LHCN-M2 (cell line): Measurements from ENCODE around the gene LDHAL6B. TPM values are rescaled to one million over a fixed set of nuclear protein-coding genes. Genes with fewer than 3 reads are reported as not detected.
A peak's percentile ranks its signal among the peaks of the same experiment; 100 is the strongest.

Experiments used
- DNase-seq: peaks from one replicate; pipeline ENCODE4 v3.0.0-alpha.2; 2012; ENCODE audit warnings: low read depth
- total RNA-seq: library from RNA; depleted of rRNA; stranded (reverse); fragments of >200 nt; gene quantifications from 2 replicates; pipeline ENCODE4 v1.2.3, GENCODE V29; 2014

The LDHAL6B gene
- total RNA-seq, 1 experiment from 2014 or later, result not detected

DNA sequence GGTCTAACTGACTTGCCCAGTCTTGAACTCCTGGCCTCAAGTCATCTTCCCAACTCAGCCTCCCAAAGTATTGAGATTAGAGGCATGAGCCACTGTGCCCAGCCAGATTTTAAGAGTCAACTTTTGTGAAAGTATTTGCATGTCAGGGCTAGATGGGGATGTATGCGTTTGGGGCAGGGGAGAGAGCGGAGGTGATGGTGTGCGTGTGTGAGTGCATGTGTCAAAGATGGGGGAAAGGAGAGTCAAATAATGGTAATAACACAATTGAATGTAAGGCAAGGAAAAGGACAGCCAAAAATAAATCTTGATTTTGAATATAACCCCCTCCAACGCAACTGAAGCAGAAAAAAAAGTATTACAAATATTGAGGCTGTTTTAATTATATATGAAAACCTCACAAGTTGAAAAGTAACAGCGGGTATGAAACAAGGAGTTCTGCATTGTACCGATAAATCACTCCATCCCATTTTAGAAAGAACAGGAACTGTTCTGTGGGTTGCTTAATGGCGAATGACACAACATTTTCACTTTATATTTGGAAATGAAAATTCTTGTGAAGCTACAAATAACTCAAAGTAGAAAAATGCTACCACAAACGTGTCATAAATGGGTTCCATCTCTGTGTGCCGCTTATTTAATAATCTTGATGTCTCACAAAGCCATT is 29.9 kb upstream of the LDHAL6B start:
- DNase-seq, result no peak

DNA sequence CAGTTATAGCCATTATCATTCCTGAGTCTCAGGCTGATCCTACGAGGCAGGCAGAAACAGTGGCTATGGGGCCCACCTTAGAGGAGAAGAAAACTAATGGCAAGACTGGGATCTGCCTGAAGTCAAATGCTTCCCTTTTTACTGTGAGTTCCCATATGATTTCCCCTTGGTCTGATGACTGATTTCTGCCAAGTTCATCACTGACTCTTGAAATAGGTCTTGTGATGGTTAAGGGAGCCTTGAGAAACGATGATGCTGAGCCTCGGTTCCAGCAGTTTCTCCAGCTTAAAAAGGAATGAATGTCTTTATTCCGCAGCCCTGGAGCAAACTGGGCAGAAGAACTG is 29.4 kb upstream of the LDHAL6B start:
- no peak for DNase-seq

GRCh38 chr15:59178151-59178695 is 28.4 kb upstream of the LDHAL6B start:
- no peak for DNase-seq

DNA sequence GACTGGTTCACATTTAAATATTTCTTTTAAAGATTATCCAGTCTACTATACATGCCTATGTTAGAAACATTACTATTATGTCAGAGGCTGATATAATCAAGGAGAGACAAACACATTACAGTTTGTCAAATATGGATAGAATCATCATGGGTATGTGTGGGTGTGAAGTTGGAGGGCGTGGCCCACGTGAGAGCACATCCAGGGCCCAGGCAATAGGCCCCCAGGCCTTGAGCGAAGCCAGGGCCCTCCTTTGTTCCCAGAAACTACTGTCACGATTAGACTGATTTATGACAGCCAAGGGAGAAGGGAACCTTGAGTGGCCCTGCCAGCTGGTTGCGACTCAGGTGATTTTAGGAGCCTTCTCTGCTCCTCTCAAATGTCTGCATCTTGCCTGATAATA is 26.9 kb upstream of the LDHAL6B start:
- no peak for DNase-seq

DNA sequence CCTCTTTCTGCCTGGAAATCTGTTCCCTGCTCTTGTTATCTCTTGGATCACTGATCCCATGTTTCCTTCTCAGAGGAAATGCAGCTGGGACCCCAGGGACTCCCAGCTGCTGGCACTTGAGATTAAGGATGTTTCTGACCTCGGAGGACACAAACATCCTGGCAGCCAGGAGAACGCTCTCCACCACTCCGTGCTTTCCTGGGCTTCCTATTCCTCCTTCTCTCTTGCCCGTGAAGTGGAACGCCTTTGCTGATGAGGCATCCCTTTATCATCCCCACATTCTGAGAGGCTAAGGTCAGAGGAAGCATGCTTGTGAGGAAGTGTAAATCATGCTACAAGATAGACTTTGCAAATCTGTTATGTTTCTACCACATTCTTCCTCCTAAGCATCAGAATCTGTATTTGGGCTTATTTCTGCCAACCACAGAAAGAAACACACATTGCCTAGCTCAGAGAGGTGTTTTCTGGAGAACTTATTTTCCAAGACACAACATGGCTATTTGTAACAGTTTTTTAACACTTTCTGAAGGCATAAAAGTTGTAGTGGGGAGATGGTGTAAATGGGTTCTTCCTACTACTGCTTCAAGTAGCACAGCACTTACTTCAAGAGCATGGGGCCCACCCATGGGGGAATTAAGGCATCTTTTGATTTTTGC is 25.6 kb upstream of the LDHAL6B start:
- DNase-seq, result peak; percentile 55

DNA sequence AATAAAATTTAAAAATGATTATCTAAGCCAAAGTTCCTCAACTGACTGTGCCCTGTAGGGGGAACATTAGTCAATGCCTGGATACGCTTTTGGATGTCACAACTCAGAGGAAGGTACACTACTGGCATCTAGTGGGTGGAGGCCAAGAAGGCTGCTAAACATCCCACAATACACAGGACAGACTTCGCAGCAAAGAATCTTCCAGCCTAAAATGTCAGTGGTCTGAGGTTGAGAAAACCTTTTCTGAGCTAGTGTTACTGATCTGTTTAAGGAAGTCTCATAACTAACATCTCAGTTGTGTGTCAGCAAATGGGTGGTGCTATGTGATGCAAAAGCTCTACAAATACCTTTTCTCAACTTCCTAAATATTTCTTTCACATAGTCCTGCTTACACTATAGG is 20.9 kb upstream of the LDHAL6B start:
- DNase-seq, result no peak

GRCh38 chr15:59186501-59186900 is 20.1 kb upstream of the LDHAL6B start:
- no peak for DNase-seq

DNA sequence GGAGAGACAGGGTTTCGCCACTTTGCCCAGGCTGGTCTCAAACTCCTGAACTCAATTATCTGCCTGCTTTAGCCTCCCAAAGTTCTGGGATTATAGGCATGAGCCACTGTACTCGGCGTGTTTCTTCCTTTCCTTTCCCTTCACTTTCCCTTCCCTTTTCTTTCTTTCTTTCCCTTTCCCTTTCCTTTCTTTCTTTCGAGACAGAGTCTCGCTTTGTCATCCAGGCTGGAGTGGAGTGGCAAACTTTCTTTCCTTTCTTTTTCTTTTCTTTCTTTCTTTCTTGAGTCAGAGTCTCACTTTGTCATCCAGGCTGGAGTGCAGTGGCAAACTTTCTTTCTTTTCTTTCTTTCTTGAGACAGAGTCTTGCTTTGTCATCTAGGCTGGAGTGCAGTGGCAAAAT is 17.4 kb upstream of the LDHAL6B start:
- no peak for DNase-seq

- peak; percentile 39 for DNase-seq
Observed at GRCh38 chr15:59190291-59190690, 16.4 kb upstream of the LDHAL6B start.

DNA sequence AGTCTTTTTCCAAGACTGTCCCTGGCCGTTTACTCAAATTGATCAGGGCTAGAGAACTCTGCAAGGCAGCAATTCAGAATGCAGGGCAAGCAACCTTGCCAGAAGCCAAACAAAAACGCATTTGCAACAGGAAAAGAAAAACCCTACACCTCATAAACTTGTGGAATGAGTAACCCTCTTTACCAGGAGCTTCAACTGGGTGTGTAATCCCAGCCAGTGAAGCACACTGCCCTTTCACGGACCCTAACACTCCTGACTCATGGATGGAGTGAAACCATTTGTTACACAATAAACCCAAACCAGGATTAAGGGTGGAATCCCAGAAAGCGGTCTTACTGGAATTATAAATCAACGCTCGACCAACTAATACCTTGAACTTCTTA is 14.8 kb upstream of the LDHAL6B start:
- peak; percentile 96 for DNase-seq

DNA sequence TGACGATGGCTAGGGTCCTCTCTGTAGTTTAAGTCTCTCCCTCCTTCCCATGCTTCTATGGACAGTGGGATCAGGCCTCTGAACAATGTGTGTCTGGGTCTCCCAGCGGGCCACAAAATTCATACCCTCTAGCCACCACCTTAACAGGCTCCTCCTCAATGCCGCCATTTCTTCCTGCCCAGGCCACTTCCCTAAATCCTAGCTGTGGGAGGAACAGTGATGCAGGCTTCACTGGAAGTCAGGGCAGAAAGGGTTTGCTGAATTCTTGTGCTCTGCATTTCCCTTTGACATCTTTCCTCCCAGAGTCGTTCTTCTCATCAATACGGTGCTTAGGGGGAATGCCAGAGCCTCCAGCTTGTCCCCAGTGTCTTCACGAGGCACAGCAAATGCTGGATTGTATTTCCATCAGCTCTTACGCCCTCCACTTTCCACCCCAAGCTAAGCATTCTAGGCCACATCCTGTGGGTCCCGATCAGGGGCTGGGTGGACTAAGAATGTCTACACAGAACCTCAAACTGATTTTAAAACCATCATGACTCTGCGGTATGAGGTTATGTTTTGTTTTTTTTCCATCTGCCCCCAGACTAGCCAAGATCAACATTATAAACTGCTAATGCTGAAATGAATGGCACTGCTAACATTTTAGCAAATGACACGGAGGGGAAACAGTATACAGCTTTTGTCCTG is 11.9 kb upstream of the LDHAL6B start:
- no peak for DNase-seq

GRCh38 chr15:59196416-59196815 is 10.2 kb upstream of the LDHAL6B start:
- DNase-seq, result no peak

DNA sequence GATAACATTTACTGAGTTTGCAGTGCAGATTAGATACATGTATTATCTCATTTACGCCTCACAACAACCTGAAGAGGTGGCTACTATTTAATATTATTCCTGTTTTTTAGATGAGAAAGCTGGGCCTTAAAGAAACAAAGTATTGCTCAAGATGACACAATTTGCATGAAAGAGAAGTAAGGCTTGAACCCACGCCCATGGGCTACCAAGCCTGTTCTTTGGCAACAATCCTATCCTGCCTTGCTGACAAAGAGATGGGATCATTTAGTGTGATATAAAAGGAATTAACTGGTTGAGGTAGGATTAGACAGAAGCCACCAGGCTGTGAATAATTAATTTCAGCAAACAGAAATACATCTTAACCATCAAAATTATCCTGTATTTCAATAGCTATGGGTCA is 9.2 kb upstream of the LDHAL6B start:
- no peak for DNase-seq

DNA sequence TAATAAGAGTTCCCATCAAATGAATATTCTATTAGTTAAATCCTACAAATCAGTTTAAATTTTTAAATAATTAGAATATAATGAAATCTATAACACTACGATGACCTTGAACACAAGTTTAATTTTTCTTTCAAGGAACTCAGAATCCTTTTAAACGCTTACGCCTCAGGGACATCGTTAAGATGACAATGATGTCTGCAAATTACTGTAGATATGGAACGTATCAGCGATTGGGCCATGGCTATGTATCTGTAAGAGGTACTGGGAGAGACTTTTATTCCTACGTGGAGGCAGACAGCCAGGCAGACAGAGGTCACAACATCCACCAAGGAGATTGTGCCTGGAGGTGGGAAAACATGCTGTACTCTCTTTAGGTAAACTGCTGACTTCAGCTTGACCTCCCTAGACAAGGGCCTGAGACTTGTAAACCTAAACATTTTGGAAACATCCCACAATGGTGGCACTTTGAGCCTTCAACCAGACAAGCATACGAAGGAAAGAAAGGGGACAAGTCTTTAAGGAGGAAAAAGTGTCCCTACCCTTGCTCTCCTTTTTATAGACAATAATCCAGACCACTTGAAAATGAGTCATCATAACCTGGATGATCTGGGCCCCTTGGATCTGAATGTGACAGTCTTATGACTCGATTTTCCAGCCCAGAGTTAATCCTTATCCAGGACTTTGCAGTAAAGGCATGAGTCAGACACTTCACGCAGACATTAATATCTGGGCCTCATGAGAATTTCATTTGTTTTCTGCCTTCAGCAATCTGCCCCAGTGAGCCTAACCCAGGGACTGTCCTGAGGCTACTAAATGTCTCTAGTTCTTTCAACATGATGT is 6.8 kb upstream of the LDHAL6B start:
- peak; percentile 74 for DNase-seq

- DNase-seq, result no peak
Observed at GRCh38 chr15:59200560-59200959, 6.1 kb upstream of the LDHAL6B start.

DNA sequence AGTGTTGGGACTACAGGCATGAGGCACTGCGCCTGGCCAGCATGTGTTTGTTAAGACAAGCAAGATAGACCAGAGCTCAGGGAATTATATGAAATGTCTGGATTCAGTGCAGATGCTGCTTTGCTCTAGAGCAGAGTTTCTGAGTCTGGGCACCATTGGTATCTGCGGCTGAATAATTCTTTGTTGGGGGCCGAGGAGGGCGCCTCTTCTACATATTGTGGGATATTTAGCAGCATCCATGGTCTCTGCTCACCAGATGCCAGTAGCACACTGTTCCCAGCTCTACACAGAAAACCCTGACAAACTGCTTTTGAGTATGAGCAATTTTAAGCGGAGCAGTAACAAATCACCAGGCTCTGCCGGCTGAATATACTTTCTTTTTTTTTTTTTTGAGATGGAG is 3.6 kb upstream of the LDHAL6B start:
- DNase-seq, result no peak

DNA sequence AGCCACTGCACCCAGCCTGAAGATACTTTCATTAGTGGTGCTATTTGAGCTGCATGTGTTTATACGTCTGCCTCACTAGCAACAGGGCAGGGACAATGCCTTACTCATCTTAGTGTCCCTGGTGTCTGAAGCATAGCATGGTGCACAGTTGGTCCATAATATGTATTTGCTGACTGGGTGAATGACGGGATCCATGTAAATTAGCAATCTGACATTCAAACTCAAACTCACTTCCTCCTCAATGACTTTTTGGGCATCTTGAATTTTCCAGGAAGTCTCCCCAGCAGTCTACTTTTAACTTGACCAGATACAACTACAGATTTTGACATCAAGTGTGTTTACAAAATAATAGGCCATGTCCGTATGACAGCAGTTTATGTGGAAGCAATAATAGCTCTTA is 3.0 kb upstream of the LDHAL6B start:
- DNase-seq, result no peak

DNA sequence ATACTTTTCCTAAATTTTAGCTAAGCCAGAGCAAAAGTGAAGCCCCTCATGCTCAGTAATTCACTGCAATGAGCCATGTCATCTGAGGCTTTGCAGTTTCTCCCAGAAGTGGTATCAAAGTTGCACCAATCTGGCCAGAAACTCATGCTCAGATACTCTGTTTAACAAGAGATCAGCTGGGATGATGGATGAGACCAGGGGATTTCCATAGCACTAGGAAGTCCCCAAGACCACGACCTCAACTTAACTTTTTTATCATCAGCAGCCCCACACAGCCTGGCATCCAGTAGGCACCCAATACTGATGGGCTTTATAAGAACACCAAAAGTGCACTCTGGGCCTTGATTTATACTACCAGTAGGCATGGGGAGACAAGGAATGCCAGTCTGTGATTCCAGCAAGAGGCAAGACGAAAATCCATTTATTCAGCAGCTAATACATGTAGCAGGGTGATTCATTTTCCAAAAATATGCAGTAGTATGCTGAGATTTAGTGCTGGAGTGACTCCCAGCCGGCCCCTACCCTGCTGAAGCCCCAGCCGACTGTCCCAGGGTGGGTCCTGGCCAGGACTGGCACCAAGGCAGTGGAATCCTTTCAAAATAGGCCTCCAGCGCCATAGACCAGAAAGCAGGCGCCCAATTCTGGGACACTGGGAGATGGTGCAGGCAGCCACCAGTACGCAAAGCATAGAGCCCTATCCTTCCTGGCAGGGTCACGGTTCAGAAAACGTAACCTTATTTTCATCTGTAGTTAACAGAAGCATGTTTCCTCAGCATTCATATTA is 612 bp upstream of the LDHAL6B start:
- no peak for DNase-seq

DNA sequence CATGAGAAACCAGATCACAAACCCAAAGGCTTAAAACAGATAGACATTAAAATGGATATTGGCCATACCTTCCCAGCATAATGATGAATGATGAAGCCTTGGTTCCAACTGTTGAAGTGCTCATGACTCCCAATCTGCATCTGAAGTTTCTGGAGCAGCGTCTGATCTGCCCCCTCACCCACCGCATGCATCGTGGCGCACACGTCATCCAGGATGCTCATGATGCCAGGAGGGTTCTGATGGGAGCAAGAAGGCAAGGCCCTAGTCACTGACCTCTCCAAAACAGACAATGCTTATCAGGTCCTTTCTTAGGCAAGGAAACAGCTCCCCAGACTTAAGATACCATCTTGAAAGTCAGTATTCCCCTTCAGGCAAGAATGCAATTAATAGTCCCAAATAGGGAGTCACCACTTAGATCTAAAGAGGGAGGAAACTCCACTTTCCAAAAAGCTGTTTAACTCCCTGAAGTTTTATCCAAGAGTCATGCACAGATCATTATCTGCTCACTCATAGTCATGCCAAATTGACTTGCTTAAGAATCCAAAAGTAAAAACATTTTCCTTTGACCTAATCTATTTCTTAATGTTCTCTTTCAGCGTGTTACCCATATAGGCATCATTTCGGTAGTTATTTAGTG is 2.1 kb downstream of the LDHAL6B start:
- DNase-seq, result no peak

GRCh38 chr15:59210186-59210585 is 3.5 kb downstream of the LDHAL6B start:
- no peak for DNase-seq

DNA sequence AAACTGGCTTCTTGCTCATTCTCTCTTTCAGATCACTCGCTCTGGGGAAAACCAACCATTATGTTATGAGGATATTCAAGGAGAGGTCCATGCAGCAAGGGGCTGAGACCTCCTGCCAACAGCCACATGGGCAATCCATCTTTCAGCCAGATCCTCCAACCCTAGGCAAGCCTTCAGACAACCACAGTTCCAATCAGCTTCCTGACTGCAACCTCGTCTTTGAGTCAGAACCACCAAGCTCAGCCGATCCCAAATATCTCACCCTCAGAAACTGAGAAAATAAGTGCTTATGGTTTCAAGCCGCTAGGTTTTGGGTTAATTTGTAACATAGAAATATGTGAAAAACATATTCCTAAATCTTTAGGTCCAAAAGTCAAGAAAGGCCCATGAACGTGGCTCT is 10.3 kb downstream of the LDHAL6B start:
- no peak for DNase-seq
